ENCODE results near the gene PAIP1. TPM values are rescaled to one million over a fixed set of nuclear protein-coding genes. Genes with fewer than 3 reads are reported as not detected.
"Not testable (repeated sequence)": the region's sequence is repeated elsewhere in the genome, so short reads cannot be mapped to it uniquely, and the experiment has no call there.

Gene PAIP1
- polyA plus RNA-seq, 3 donors, result 29.5 to 115 (median 70.7) TPM

DNA sequence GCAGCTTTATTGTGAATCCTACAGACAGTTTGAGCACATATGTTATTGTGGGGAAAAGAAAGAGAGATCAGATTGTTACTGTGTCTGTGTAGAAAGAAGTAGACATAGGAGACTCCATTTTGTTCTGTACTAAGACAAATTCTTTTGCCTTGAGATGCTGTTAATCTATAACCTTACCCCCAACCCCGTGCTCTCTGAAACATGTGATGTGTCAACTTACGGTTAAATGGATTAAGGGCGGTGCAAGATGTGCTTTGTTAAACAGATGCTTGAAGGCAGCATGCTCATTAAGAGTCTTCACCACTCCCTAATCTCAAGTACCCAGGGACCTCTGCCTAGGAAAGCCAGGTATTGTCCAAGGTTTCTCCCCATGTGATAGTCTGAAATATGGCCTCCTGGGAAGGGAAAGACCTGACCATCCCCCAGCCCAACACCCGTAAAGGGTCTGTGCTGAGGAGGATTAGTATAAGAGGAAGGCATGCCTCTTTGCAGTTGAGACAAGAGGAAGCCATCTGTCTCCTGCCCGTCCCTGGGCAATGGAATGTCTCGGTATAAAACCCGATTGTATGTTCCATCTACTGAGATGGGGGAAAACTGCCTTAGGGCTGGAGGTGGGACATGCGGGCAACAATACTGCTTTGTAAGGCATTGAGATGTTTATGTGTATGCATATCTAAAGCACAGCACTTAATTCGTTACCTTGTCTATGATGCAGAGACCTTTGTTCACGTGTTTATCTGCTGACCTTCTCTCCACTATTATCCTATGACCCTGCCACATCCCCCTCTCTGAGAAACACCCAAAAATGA is 23.7 kb upstream of the PAIP1 start:
- H3K27ac ChIP-seq (ENCODE audit: low read depth, low read length), result not testable (repeated sequence)
- 83 to 92% (median 91%) methylated on average over 10 of the region's 10 CpGs for WGBS, 3 donors

DNA sequence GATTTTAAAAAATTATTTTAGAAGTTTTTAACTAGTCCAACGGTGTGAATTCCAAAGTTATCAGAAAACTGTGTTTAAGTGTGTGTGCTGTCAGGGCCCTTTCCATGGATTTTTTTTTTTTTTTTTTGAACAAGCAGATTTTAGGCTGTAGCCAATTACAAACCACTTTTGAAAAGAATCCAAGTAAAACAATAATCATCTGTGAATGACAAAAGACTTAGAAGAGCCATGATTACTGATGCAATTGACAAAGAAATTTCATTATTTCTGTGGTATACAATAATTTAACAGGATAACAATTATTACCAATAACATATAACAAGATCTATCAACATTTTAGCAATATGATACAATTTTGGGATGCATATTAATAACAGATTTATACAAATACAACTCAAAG is 16.2 kb upstream of the PAIP1 start:
- WGBS, 3 donors, result 41 to 70% (median 50%) methylated on average over 1 of the region's 1 CpG
- H3K27ac ChIP-seq (ENCODE audit: low read depth, low read length), result no peak overlapping the region

DNA sequence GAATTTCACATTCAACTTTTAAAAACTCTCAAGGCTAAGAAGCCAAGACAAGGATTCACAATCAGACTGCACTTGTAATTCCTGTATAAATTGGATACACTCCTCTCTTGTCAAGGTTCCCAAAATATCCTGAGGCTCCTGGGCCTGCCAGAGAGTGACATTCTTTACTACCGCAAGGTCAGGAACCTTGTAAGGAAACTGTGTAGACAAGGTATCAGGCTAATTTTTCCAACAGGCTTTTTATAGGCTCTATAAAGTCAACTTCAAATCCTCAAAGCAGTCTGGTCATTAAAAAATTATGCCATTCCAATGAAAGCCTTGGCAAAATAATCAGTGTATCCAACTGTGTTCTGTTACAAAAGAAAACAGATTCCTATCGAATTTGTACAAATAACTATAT is 15.5 kb upstream of the PAIP1 start:
- no peak overlapping the region for H3K27ac ChIP-seq (ENCODE audit: low read depth, low read length)
- 52 to 67% (median 53%) methylated on average over 2 of the region's 2 CpGs for WGBS, 3 donors

DNA sequence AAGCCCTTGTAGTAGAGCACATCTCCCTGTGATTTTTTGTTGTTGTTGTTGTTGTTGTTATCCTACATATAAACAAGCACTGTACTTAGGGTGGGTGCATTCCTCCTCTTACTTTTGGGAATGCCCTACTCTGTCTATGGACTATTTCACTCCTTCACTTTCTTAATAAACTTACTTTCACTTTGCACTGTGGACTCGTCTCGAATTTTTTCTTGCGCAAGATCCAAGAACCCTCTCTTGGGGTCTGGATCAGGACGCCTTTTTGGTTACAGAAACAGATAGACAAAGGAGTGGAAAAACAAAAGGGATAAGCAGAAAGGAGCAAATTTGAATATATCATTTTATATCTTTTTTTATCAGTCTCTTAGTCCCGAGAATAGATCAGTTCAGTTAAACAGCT is 14.4 kb upstream of the PAIP1 start:
- WGBS, 3 donors, result 54 to 86% (median 67%) methylated on average over 5 of the region's 5 CpGs
- H3K27ac ChIP-seq (ENCODE audit: low read depth, low read length), result no peak overlapping the region

DNA sequence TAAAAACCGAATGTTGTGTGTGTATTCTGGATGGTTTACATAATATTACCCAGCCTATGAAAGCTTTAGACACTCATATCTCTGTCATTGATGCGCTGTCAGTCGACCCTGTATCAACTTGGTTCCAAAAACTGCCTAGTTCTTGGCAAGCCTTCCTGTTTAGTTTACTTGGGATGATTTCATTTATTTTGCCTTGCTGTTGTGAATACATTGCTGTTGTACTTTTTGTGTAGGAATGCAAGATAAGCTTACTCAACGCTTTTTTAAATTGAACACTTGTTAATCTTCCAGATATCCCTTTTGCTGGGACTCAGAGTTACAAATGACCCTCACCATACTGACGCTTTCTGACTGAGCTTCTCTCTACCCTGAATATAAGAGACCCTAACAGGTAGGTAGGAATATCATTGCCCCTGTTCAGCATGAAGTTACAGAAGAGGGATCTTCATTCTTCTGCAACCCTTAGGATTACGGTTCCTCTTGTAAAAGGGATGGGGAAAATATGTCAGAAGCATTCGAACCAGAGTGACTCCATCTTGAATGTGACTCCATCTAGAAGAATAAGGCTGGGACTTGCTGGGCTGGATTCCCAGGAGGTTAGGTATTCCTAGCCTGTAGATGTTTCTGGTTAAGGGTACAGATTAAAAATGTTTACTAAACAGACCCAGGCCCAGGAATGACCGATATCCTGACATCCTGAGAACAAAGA is 13.7 kb upstream of the PAIP1 start:
- WGBS, 3 donors, result 87 to 89% (median 87%) methylated on average over 8 of the region's 8 CpGs
- H3K27ac ChIP-seq (ENCODE audit: low read depth, low read length), result no peak overlapping the region

DNA sequence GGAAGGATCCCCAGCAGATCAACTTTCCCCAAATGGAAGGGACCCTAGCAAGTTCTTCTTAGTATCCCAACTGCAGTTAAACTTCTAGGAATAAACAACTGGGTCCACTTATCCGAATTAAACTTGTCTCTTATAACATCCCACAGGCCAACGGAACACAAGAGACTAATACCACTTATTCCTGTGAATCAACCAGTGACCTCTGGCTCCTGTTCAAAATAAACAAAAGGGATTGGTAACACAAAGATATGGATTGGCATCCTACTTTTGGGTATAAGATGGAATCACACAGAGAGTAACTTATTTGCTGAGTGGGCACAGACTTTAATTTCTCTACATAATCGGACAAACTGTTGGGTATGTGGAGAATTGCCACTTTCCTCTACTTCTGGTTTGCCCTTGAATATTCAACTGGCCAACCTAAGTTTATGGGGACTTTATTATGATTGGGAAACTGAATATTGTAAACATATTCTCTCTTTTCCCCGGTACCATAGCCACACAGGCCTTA is 12.4 kb upstream of the PAIP1 start:
- WGBS, 3 donors, result 74 to 90% (median 84%) methylated on average over 4 of the region's 4 CpGs
- no peak overlapping the region for H3K27ac ChIP-seq (ENCODE audit: low read depth, low read length)

DNA sequence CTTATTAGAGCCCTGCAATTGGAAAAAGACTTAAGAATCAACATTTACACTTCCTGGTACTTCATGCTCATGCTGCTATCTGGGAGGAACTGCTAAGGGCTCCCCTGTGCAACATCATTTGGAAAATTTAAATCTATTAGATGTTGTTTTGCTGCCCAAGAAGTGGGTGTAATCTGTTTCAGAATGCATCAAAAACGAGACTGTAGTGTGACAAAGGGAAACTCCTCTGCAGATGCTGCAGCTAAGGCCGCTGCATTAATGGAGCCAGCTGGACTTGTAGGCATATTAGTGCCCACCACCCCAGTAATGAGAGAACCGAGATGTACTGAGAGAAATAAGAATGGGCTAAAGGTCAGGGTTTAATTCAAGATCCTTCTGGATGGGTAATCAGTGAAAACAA is 11.1 kb upstream of the PAIP1 start:
- no peak overlapping the region for H3K27ac ChIP-seq (ENCODE audit: low read depth, low read length)
- WGBS, 3 donors, result 65 to 84% (median 84%) methylated on average over 3 of the region's 3 CpGs

DNA sequence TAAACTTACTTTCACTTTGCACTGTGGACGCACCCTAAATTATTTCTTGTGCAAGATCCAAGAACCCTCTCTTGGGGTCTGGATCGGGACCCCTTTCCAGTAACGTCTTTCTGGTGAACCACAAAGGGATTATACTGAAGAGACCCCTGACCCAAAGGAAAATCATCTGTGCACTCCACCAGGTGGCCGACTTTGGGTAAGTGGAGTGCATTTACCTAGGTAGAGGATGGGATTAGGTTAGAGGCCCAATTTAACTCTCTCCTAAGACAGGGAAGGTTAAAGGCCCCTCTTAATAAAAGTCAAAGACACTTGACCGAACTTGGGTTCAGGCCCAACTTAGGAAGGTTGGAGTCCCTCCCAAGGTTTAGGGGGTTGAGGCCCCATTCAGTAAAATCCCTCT is 8.2 kb upstream of the PAIP1 start:
- H3K27ac ChIP-seq (ENCODE audit: low read depth, low read length), result no peak overlapping the region

DNA sequence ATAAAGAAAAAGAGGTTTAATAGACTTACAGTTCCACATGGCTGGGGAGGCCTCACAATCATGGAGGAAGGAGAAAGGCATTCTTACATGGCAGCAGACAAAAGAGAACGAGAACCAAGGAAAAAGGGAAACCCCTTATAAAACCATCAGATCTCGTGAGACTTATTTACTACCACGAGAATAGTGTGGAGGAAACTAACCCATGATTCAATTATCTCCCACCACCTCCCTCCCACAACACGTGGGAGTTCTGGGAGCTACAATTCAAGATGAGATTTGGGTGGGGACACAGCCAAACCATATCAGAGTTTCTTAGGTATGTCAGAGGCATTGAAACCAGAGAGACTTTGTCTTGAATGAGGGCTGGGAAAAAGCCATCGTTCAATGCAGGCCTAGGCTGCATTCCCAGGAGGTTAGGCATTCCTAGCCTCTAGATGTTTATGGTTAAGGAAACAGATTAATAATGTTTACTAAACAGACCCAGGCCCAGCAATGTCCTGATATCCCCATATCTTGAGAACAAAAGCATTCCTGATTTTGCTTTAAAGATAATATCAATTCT is 7.5 kb upstream of the PAIP1 start:
- H3K27ac ChIP-seq (ENCODE audit: low read depth, low read length), result no peak overlapping the region
- 57 to 62% (median 58%) methylated on average over 5 of the region's 5 CpGs for WGBS, 3 donors

More for the DNA sequence above, 8.2 kb upstream of the PAIP1 start:
- WGBS, 3 donors, result 81 to 85% (median 84%) methylated on average over 5 of the region's 5 CpGs

DNA sequence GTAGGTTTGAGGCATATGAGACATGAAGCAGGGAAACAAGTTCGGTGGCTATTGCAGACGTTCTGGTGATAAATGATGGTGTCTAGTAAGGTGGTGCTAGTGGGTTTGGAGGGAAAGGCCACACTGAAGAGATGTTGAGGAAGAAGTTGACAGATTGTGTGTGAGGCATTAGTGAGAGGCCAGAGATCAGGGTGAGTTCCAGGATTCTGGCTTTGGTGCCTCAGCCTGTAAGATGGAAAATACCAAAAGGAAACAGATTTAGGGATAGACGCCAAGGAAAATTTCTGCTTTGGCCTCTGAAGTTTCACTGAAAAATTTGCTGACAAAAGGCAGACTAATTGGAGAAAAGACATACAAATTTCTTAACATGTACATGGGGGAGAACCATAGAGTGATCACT is 6.4 kb upstream of the PAIP1 start:
- no peak overlapping the region for H3K27ac ChIP-seq (ENCODE audit: low read depth, low read length)
- WGBS, 3 donors, result 44 to 72% (median 53%) methylated on average over 3 of the region's 3 CpGs

DNA sequence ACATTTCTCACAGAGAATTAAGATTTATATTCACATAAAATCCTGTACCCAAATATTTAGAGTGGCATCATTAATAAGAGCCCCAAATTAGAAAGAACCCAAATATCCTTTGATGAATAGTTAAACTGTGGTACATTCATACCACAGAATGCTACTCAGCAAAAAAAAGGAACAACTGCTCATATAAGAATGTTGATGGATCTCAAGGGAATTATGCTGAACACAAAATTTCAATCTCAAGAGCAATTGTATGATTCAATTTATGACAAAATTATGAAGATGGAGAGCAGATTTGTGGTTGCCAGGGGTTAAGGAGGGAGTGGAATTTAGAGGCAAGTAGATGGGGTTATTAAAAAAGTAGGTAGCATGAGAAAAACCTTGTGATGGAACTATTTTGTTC is 4.5 kb upstream of the PAIP1 start:
- no peak overlapping the region for H3K27ac ChIP-seq (ENCODE audit: low read depth, low read length)

DNA sequence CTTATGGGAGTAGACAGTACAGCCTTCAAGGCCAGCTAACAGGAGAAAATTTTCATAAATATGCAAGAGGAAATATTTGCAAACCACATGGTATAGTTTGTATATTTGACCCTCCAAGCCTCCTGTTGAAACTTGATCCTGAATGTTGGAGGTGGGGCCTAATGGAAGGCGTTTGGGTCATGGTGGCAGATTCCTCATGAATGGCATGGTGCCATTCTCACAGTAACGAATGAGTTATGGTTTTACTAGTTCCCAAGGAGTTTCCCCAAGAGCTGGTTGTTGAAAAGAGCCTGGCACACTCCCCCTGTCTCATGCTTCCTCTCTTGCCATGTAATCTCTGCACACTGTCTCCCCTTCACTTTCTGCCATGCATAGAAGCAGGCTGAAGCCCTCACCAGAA is 3.3 kb upstream of the PAIP1 start:
- 33 to 49% (median 48%) methylated on average over 2 of the region's 2 CpGs for WGBS, 3 donors
- H3K27ac ChIP-seq (ENCODE audit: low read depth, low read length), result no peak overlapping the region

DNA sequence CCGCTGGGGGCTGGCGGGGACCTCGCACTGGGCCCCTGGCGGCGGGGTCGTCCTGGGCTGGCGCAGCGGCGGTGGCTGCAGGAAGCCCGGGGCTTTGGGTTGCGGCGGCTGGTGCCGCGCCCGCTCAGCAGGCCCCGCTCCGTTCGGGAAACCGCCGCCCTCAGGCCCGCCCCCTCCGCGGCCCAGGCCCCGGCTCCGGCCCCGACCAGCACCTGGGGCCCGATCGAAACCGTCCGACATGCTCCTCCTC is 345 bp downstream of the PAIP1 start:
- peak overlapping the region; percentile 92 for H3K27ac ChIP-seq (ENCODE audit: low read depth, low read length)
- WGBS, 3 donors, result 0 to 1% (median 1%) methylated on average over 15 to 29 of the region's 30 CpGs

DNA sequence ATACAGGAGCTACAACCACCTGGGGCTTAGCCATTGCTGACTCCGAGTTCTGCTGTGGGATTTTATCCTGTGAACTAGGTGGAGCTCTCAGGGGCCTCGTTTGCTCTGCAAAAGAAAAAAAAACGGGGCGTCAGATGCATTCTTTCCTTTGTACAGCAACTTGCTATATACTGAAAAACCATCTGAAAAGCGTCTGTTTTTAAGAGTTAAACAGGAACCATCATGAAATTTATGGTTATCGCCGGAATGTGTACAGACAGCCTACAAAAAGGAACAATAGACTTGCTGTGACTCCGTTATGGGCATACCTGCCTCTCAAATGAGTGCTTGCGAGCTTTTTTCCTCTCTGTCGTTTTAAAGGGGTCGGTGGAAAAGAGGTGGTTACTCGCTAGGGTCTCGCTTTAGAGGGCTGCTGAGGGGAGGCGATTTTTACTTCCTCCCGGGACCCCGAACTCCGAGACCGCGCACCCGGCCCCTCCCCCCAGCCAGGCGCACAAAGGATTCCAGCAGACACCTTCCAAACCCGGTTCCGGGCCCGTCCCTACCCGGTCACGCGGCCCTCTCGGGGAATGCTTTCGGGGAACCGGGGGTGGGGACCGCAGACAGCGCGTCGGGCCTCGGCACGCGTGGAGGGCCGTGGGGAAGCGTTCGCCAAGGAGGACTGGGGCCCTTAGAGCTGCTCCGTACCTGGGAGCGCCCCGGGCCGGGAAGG is 826 bp downstream of the PAIP1 start:
- no peak overlapping the region for H3K27ac ChIP-seq (ENCODE audit: low read depth, low read length)
- WGBS, 3 donors, result 0 to 1% (median 0%) methylated on average over 44 of the region's 44 CpGs

DNA sequence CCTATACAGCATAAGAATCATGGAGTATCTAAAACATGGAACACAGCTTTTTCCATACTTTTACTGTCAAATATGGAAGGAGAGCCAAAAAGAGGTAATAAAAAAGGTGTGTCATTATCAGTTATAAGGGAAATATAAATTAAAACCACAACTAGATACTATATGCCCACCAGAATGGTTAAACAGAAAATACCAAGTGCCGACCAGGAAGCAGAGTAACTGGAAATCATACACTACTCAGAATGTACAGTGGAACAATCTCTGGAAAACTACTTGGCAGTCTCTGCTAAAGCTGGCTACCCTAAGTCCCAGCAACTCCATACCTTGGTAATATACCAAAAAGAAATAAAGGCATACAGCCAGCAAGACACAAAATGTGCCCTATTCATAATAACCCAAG is 2.4 kb downstream of the PAIP1 start:
- H3K27ac ChIP-seq (ENCODE audit: low read depth, low read length), result no peak overlapping the region
- WGBS, 3 donors, result 80 to 88% (median 87%) methylated on average over 1 of the region's 1 CpG

DNA sequence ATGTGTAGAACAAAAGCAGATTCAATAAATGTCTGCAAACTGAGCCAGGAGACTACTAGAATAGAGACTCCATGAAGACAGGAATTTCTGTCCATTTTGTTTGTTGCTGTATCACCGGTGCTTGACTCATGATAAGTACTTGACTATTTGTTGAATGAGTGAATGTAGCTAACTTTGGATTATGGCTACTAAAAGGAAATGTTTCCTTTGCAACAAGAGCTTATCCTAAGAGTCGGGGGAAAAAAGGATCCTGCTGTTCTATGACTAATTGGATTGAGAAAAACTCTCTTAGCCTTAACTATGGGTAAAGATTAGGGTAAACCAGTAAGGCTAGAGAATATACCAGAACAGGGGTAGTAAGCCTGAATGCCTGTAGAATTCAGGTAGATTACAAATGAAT is 3.5 kb downstream of the PAIP1 start:
- no peak overlapping the region for H3K27ac ChIP-seq (ENCODE audit: low read depth, low read length)

DNA sequence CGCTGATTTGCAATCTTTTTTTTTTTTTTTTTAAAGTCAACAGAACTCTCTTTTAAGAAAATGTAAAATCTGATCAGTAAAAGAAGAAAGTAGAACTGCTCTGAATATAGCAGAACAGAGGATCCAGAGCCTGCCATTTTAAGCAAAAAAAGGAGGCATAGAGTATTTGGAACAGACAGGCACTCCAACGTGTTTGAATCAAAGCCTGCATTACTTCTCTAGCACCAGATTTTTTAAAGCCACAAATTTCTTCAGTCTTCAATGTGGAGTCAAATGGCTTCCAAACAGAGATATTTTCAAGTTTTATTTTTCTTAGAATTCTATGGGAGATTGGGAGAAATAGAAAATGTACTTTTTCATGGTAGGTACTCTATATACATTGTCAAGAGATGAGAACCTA is 5.1 kb downstream of the PAIP1 start:
- WGBS, 3 donors, result 62 to 70% (median 69%) methylated on average over 2 of the region's 2 CpGs
- no peak overlapping the region for H3K27ac ChIP-seq (ENCODE audit: low read depth, low read length)

More for the DNA sequence above, 3.5 kb downstream of the PAIP1 start:
- WGBS, 3 donors, result 68 to 84% (median 79%) methylated on average over 2 of the region's 2 CpGs

DNA sequence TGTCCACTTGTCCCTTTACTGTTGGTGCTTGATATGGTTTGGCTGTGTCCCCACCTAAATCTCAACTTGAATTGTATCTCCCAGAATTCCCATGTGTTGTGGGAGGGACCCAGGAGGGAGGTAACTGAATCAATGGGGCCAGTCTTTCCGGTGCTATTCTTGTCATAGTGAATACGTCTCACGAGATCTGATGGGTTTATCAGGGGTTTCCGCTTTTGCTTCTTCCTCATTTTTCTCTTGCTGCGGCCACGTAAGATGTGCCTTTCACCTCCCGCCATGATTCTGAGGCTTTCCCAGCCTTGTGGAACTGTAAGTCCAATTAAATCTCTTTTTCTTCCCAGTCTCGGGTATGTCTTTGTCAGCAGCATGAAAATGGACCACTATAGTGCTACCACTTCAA is 7.6 kb downstream of the PAIP1 start:
- 95 to 98% (median 96%) methylated on average over 8 of the region's 8 CpGs for WGBS, 3 donors
- H3K27ac ChIP-seq (ENCODE audit: low read depth, low read length), result not testable (repeated sequence)

DNA sequence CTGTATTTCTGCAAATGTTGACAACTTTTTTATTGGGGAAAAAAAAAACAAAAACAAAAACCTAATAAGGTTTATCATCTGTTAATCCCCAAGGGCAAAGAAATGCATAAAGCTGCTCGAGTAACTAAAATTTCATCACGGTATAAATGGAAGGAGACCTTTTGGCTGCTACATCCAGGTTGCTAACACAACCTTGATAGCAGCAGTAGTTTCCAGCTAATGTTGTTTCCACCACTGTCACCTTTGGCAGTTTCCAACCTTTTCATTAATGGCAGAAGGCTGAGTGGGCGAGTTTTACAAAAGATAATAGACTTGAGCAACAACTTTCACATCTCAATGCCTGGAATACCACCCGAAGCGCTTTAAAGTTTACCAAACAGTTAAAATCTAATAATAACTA is 8.5 kb downstream of the PAIP1 start:
- WGBS, 3 donors, result 79 to 84% (median 82%) methylated on average over 5 of the region's 5 CpGs
- no peak overlapping the region for H3K27ac ChIP-seq (ENCODE audit: low read depth, low read length)
